ENCODE measurements around the gene PLCG2. TPM values are rescaled to one million over a fixed set of nuclear protein-coding genes. Genes with fewer than 3 reads are reported as not detected.
A peak's percentile ranks its signal among the peaks of the same experiment; 100 is the strongest.

The PLCG2 gene
- total RNA-seq, 1 experiment from 2014 or later, result 3.2 TPM

DNA sequence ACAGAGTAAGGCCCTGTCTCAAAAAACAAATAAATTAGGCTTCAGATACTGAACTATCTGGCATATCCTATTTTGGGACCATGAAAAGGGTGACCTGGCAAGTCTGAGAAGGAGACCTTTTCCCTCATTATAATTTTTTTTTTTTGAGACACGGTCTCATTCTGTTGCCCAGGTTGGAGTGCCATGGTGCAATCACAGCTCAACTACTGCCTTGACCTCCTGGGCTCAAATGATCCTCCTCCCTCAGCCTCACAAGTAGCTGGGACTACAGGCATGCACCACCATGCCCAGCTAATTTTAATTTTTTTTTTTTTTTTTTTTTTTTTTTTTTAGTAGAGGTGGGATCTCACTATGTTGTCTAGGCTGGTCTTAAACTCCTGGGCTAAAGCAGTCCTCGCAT is 37.3 kb downstream of the PLCG2 start:
- DNase-seq (ENCODE audit: low read depth), result no peak

DNA sequence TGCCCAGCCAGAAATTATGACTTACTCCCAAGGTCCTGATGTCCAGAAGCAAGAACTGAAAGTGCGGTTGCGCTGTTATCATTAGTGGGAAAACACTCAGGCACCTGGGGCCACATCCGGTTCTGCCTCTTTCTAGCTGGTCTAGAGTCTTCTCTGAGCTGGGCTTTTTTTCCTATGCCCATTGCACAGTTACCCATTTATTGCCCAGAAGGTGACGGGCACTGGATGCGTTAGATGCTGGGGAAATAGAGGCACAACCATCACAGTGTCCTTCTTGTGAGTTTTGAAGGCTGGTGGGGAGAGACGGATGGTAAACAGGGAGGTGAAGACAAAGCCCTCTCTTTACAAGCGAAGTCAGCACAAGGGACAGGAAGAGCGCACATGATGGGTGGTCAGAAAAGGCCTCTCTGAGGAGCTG is 37.7 kb downstream of the PLCG2 start:
- no peak for DNase-seq (ENCODE audit: low read depth)

DNA sequence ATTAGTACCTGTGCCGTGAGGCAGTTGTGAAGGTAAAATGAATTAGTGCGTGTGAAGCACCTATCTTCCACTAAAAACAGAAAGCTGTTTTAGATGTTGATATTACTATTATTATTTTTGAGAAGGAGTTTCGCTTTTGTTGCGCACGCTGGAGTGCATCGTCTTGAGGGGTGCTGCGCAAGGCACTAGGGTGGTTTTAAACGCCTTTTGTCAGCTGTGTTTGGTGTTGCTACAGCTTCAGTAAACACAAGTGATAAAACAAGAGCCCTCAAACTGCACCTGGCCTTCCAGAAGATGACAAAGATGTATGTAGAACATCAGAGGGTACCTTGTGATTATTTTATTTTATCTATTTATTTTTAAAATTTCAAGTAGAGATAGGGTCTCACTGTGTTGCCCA is 38.2 kb downstream of the PLCG2 start:
- no peak for DNase-seq (ENCODE audit: low read depth)

DNA sequence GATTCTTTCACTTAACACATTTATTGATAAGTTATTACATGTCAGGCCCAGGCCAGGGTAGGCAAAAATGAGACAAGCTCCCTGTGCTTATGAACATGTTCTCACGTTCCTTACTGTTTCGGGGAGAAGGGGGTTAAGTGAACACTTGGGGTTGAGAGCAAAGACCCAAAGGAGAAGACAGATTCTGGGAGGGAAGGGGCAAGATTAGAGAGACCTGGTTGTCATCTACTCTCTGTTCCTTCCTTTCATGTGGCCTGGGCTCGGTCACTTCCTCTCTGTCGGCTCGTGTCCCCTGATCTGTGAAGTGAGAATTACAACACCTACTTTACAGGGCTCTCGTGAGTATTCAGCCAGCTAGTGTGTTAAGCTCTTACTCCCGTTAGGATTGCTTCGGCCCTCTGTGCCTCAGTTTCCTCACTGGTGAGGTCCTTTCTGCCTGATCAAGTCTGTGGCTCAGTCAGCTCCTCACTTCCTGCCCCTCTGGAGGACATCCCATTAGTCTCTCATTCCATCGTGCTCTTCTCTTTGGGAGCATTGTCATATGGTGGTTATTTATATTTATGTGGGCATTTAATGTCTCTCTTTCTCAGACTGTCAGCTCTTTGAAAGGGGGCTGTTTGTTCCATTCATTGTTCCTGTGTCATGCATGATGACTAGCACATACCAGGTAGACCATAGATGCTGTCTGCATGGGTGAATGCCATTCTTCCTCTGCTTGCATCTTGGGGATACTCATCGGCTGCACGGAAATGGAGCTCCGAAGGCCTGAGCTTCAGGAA is 38.9 kb downstream of the PLCG2 start:
- no peak for DNase-seq (ENCODE audit: low read depth)

DNA sequence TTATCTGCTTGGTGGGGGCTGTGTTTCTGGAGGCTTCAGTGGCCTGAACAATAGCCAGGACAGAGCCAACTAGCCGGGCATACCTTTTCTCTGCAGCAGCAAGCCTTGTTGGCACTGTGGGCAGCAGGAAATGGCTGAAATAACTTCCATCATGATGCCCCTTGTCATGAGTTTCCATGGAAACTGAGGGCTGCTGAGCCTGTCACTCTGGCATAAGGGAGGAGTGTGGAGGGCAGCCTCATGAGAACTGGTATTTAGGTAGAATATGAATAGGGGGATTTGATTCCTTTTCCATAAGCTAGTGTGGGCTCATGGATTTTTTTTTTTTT is 39.4 kb downstream of the PLCG2 start:
- peak; percentile 49 for DNase-seq (ENCODE audit: low read depth)

DNA sequence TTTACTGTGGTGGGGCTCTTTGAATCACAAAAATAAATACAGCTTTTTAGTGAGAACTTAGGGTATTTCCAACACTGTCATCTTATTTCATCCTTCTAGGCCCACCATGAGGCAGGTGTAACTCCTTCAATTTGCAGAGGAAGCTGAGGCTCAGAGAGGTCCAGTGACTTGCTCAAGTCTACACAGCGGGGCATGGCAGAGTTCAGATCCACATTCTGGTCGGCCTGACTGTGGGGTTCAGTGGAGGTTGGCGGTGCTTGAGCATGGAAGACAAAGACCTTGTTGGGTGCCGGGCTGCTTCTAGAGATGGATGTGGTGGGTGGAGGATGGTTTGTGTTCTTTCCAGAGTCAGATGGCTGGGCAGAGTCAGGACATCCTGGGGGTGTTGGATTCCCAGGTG is 39.8 kb downstream of the PLCG2 start:
- no peak for DNase-seq (ENCODE audit: low read depth)

DNA sequence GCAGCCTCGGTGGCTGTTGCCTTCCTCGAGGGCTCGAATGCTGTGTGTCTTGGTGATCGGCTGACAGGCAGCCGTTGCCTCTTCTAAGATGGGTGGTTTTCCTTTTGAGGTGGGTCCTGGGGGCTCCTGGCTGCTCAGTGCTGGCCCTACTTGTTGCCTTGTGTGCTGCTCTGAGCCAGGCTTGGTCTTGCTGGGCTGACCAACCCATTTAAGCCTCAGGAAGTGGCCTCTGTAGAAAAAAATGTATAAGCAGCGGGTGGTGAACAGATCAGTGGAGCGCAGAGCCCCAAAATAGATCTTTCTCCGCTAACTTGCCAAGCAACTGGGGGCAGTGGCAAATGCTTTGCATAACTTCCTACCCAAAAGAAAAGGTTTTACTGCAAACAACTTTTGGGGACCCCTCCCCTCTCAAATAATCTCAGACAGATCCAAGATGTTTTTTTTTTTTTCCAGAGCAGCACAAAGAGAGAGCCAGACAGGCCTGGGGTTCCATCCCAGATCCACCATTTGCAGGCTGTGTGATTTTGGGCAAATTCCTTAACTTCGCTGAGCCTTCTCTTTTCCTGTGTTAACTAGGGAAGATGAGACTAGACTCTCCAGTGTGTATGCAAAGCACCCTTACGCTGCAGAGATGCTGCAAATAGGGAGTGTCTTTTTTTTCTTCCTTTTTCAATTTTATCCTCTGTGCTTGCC is 42.5 kb downstream of the PLCG2 start:
- DNase-seq (ENCODE audit: low read depth), result no peak

DNA sequence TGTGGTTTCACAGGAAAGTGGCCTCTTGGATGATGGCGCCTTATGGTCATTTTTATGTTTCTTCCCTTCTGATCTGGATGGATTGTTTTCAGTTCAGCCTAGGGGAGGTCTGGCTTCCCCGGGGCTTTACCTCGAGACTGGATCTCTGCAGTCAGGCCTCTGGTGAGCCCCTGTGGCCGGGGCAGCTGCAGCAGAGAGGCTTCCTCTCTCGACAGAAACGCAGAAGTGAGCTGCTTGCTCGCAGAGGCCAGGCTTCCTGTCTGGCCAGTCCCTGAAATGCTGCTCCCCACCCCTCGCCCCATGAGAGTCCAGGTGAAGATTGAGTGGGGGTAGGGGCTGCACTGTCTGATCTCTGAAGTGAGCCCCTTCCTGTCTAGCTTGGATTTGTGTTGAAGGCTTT is 44.0 kb downstream of the PLCG2 start:
- peak; percentile 24 for DNase-seq (ENCODE audit: low read depth)

DNA sequence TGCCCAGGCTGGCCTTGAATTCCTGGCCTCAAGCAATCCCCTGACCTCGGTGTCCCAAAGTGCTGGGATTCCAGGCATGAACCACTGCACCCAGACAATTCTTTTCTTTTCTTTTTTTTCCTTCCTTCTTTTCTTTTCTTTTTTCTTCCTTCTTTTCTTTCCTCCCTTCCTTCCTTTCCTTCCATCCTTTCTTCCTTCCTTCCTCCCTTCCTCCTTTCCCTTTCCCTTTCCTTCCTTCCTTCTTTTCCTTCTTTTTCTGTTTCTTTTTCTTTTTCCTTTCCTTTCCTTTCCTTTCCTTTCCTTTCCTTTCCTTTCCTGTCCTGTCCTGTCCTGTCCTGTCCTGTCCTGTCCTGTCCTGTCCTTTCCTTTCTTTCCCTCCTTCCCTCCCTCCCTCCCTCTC is 44.6 kb downstream of the PLCG2 start:
- no peak for DNase-seq (ENCODE audit: low read depth)

DNA sequence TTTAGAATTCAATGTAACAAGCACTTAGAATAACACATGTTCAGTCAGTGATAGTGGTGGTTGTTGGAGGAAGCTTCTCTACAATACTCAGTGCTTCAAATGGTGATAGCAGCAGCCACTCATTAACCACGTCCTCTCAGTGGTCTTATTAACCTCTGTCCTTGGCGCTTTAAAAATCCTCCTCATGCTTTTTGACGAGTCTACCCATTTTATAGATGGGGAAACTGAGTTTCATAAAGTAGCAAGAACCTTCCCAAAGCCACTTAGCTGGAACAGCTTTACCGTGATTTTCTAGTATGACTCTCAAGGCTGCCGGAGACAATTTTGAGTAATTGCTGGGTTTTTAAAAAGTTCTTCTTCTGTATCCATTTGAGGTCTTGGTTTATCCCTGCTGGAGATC is 47.4 kb downstream of the PLCG2 start:
- DNase-seq (ENCODE audit: low read depth), result no peak

DNA sequence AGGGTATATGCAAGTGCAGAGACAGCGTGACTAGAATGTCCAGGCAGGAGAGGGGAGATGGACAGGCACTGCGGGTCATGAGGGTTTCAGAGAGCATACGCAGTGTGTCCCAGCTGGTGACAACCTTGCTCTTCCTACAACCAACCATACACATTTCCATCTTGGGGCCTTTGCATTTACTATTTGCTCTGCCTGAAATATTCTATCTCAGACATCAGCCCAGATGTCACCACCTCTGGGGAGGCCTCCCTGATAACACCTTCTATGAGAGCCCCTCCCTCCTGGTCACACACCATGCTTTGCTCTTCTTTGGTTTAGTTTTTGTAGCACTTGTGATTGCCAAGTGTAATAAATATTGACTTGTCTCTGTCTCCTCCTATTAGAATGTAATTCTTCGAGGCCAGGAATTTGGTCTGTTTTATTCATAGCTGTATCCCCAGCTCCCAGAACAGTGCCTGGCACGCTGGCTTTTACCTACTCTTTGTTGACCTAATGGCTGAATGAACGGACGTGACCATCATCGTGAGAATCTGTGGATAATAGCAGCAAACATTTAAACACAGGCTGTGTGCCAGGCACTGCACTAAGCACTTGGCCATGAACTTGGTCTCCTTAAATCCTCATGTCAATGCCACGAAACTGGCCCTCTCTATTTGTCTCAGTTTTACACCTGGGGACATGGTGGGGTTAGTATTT is 51.9 kb downstream of the PLCG2 start:
- DNase-seq (ENCODE audit: low read depth), result peak; percentile 62

DNA sequence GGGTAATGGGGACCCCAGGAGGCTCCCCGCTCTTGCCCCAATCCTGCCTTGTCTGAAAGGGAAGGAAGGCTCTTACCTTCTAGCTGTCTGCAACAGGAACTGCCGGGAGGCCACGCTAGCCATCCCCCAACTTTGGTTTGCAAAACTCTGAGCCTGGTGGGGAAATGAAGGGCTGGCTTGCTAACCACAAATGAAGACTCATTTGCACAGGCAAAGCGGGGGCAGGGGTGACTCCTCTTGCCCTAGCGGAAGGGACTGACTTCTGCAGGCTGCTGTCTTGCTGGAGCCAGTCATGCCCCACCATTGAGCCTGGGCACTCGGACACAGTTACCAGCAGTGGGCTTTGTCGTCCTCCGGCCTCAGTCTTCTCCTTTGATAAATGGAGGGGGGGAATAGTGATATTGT is 52.6 kb downstream of the PLCG2 start:
- peak; percentile 81 for DNase-seq (ENCODE audit: low read depth)

DNA sequence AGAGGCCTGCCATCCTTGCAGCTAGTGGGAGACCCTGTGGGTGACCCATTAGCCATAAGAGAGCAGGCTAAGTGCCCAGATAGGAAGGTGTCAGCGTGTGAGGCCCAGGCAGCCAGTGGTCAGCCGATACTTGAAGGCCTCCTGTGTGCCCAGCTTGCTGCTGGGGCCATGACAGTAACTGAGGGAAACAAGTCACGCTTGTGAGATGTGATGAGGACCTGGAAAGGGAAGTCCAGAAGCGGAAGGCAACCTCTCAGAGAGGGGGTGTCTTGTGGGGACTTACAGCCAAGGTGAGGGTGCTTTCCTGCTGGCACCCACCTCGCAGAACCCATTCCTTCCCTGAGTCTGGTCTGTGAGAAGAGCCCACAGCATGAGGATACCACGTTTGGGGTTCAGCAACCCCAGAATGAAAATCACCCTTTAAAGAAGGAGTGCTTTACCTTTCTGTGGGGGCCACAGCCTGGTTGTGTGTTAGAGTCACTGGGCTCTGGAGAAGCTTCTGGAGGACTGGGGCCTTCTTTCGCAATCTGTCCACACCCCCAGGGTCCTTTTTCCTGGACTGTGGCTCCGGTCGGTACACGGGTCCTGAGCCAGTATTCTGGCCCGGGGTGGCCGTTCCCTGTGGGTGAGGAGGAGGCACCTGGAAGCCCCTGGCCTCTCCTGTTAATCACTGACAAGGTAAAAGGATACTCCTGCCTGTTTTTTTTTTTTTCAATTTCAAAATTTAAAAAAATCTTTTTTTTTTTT is 53.9 kb downstream of the PLCG2 start:
- DNase-seq (ENCODE audit: low read depth), result no peak

DNA sequence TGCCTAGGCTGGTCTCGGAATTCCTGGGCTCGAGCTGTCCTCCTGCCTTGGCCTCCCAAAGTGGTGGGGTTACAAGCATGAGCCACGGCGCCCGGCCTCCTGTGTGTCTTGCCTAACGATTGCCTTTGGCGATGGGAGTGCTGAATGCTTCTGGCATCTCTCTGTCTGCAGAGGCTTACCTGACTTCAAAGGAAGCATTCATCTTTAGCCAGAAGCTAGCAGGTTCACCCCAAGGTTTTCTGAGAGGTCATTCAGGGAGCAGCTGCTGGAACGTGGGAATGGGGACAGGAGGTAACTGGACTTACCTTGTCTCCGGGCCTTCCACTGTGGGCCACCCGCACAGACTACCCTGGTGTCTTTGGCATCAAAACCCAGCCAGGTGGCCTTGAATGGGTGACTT is 54.7 kb downstream of the PLCG2 start:
- no peak for DNase-seq (ENCODE audit: low read depth)

DNA sequence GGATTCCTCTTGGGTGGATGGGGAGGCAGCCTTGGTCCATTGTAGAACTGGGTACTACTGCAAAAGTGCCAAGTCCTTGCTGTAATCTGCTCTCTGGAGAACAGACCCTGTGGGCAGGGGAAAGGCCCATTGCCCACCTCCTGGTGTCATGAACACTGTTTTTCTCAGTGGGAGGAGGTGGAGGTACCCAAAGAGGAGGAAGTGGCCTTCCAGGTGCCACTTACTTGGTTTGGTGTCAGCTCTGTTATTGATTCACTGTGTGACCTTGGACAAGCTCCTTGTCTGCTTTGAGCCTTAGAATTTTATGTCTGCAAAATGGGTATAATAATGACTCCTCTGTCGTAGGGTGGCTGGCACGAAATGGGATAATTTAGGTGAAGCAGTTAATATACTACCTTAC is 55.8 kb downstream of the PLCG2 start:
- DNase-seq (ENCODE audit: low read depth), result no peak

DNA sequence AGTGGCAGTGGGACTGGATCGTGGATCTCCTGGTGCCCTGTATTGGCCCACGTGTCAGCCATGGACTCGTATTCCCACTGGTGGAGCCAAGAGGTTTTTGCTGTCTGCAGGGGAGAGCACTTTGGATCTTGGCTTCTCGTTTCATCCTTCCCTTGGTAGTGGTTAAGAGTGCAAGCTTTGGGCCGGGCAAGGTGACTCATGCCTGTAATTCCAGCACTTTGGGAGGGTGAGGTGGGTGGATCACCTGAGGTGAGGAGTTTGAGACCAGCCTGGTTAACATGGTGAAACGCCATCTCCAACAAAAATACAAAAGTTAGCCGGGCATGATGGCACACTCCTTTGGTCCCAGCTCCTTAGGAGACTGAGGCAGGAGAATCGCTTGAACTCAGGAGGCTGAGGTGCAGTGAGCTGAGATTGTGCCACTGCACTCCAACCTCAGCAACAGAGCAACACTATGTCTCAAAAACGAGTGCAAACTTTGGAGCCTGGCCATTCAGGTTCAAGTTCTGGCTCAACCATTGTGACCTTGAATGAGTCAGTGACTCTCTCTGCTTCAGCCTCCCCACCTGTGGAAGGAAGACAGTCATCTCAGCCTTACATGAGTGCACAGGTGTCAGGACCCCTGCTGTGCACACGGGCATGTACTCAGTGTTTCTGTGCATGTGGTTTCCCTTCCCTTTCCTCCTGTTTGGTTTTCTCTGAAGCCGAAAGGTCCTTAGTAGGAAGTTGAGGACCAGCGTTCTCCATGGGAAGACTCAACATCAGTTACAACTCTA is 57.4 kb downstream of the PLCG2 start:
- DNase-seq (ENCODE audit: low read depth), result peak; percentile 62

DNA sequence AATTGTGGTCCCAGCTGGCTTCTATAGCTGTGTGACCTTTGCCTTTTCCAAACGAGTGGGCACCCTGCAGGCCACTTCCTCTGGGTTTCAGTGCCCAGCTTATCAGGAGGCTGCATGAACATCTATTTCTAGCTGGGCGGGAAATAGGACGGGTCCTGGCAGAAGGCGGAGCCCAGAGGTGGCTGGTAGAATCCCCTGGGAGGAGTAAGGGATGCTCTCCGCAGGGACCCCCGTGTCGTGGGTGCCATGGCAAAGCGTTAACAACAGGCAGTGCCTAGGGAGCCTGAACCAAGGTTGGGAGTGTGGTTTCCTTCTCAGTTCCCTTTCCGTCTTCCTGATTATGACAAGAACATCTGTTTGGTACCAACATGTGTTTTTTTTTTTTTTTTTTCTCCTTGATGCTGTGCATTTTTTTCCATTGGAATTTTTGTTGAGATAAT is 58.2 kb downstream of the PLCG2 start:
- DNase-seq (ENCODE audit: low read depth), result no peak

DNA sequence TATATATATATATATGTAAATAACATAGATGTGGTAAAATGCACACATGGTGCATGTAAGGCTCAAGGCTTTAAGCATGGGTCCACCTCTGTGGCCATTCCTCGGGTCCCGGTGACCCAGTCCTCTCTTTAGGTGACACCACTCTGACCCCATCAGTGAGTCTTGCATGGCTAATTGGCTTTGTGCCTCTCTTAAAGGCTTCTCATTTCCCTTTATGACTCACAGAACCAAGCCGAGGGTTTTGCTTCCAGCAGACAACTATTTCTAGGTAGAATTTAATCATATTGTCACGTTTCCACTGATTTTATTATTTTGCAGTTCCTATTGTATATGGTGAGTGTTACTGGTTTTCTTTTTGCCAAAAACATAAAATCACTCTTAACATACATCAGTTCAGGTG is 59.7 kb downstream of the PLCG2 start:
- DNase-seq (ENCODE audit: low read depth), result peak; percentile 82

DNA sequence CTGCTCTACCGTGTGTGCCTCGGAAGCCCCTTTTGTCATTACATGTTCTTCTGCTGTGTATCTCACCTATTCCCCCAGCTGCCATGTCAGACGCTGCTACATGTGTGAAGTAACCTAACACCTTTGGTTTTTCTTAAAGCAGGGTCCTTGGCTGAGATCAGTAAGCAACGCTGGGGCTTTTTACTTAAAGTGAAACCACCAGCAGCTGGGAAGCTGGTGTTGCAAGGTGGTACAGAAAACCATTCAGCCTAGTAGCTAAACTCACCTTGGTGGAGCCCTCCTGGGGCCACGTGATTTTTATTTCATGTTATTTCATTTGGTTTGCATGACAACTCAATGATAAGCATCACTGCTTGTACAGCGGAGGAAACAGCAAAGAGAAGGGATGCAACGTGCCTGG is 62.6 kb downstream of the PLCG2 start:
- no peak for DNase-seq (ENCODE audit: low read depth)

DNA sequence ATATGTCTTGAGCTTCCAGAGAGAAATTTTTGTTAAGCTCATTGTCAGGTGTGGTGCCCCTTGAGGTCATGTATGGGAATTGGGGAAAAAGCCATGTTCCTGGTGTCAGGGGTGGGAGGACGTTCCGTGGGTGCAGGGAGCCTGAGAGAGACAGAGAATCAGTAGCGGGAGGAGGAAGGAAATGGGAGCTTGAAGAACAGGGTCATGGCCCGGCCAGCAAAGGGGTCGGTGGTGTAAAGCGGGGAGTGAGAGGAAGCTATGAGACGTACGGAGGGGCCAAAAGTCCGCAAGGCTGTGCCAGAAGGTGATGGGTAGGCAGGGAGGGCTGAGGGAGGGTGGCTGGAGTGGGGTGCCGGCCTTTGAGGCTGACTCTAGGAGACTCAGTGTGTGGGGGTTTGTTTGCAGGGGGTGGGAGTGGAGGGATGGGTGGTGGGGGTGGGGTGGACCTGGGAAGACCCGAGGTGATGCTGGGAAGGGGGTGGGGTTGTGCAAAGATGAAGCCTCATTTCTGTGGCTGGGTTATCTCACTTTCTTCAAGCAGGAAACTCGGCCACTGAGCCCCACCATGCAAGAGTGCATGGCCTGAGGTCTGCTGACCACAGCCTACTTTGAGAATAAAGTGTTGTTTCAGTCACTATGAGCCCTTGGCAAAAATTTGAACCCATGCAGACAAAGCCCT is 63.6 kb downstream of the PLCG2 start:
- no peak for DNase-seq (ENCODE audit: low read depth)

DNA sequence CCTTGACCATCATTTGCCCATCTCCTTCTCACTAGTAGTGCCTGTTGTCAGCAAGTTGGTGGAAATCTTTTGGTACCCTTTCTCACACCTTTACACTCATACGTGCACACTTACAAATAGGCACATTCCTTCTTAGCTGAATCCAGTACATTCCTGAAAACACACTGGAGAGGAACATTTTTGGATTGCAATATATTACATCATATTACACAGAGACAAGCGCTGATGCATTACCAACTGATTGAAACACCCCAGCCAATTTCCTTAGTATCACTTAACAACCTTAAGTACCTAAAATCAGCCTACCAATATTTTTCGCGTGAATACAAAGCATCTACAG is 64.1 kb downstream of the PLCG2 start:
- DNase-seq (ENCODE audit: low read depth), result no peak
